ENCODE data around the gene TTLL3. TPM values are rescaled to one million over a fixed set of nuclear protein-coding genes. Genes with fewer than 3 reads are reported as not detected.
A peak's percentile ranks its signal among the peaks of the same experiment; 100 is the strongest.

Gene TTLL3
- total and polyA plus RNA-seq, 5 donors, result 20.6 to 27.3 (median 23.7) TPM

DNA sequence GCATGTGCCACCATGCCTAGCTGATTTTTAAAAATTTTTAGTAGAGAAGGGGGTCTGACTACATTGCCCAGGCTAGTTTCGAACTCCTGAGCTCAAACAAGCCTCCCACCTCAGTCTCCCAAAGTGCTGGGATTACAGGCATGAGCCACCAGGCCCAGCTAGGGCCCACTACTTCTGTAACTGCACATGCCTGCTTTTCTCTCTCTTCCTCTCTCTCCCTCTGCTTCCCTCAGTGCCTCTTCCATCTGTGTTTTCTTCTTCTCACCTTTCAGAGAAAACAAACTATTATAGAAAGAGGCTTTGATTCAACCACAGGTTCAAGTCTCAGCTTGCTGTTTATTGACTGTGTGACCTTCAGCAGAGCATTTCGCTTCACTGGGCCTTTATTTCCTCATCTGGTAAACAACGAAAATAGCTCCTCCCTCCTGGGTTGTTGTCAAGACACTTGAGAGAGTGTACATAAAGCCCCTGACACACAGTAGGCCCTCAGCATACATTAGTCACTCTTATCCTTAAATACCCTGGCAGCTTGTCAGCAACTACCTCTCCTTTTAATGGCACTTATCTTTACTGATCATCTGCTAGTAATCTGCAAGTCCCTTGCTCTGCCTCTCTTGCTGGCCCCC is 28.0 kb upstream of the TTLL3 start:
- H3K27ac ChIP-seq (ENCODE audit: low read length), result no peak overlapping the region
- ATAC-seq (no peak), DNase-seq (no peak)
- 78% methylated on average over 3 of the region's 3 CpGs for WGBS
- intact Hi-C loops (cut with DNase I), result loop anchor here in 1 of 4 donors (10.0 kb wide), 1 partner anchor 47 kb away; the partner anchor contains the start of gene BRPF1
- no peaks in the 10 kb centered on the region for H3K9me3 ChIP-seq (ENCODE audit: control insufficient read depth, low read length)
- peaks cover 4% of the 10 kb centered on the region for H3K4me1 ChIP-seq (ENCODE audit: control insufficient read depth, insufficient read depth, low read length)
- no peak overlapping the region for H3K4me3 ChIP-seq (ENCODE audit: low read length)
- no peaks in the 10 kb centered on the region for H3K27me3 ChIP-seq (ENCODE audit: control insufficient read depth, insufficient read depth)

DNA sequence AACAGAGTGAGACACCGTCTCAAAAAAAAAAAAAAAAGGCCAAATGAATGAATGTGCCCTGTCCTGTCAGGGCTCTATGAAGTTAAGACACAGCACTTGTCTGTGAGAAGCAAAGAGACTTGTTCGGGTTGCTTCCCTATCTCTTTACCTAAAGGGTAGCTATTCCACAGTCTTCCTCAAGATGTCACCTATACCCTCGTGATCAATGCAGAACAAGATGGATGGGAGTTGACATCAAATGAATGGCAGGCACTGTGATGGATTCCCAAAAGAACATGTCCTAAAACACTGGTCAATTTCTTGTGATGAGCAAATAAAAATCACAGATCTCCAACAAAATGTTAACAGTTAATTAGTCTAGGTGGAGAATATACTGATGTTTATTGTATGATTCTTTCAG is 27.3 kb upstream of the TTLL3 start:
- Histone ChIP-seq H3K4me1 (ENCODE audit: control insufficient read depth, insufficient read depth, low read length) (peaks cover 4% of the 10 kb centered on the region), H3K4me3 (ENCODE audit: low read length) (no peak overlapping the region), H3K27ac (ENCODE audit: low read length) (no peak overlapping the region), H3K9me3 (ENCODE audit: control insufficient read depth, low read length) (no peaks in the 10 kb centered on the region), H3K27me3 (ENCODE audit: control insufficient read depth, insufficient read depth) (no peaks in the 10 kb centered on the region)
- 40% methylated on average over 3 of the region's 3 CpGs for WGBS
- intact Hi-C loops (cut with DNase I), result loop anchor here in 1 of 4 donors (10.0 kb wide), 1 partner anchor 48 kb away; the partner anchor contains the start of gene BRPF1
- ATAC-seq (no peak), DNase-seq (no peak)

DNA sequence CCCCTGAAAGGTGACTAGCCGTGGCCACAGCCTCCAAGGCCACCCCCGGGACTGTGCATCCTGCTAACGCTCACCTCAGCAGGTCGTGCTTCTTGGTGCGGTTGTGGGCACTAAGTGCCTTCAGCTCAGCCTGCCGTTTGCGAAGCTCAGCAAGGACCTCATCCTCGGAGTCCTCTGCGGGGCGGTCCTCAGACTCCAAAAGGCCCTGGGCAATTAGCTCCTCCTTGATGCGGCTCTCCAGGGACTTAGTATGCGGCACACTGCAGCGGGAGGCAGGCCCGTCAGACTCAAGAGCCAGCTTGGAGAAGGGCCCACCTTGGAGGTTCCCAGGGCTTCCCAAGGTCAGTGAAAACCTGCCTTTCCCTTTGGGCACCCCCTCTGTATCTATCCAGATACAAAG is 26.1 kb upstream of the TTLL3 start:
- H3K4me3 ChIP-seq (ENCODE audit: low read length), result no peak overlapping the region
- intact Hi-C loops (cut with DNase I), result loop anchor here in 1 of 4 donors (10.0 kb wide), 1 partner anchor 49 kb away; the partner anchor contains the start of gene BRPF1
- no peak overlapping the region for H3K27ac ChIP-seq (ENCODE audit: low read length)
- 89% methylated on average over 14 of the region's 14 CpGs for WGBS
- no peaks in the 10 kb centered on the region for H3K27me3 ChIP-seq (ENCODE audit: control insufficient read depth, insufficient read depth)
- H3K9me3 ChIP-seq (ENCODE audit: control insufficient read depth, low read length), result no peaks in the 10 kb centered on the region
- no peak for ATAC-seq
- no peaks in the 10 kb centered on the region for H3K4me1 ChIP-seq (ENCODE audit: control insufficient read depth, insufficient read depth, low read length)
- DNase-seq, result no peak

DNA sequence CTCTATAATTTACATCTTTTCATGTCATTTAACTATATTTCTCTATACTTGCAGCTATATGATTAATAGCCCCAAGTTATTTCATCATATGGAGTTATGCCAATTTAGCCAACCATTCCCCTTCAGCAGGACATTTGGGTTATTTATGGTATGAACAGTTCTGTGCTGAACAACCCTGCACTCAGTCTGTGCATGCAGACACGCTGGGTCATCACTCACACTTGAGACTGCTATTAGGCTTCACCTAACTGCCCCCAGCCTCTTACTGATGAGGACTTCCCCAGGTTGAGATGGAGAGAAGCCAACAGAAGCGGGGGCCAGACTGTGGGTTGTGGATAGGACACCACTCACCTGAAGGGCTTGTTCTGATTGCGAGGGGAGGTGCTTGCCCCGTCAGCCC is 25.1 kb upstream of the TTLL3 start:
- intact Hi-C loops (cut with DNase I), result loop anchor here in 1 of 4 donors (10.0 kb wide), 1 partner anchor 50 kb away; the partner anchor contains the start of gene BRPF1
- WGBS, result 90% methylated on average over 4 of the region's 4 CpGs
- no peak for DNase-seq

DNA sequence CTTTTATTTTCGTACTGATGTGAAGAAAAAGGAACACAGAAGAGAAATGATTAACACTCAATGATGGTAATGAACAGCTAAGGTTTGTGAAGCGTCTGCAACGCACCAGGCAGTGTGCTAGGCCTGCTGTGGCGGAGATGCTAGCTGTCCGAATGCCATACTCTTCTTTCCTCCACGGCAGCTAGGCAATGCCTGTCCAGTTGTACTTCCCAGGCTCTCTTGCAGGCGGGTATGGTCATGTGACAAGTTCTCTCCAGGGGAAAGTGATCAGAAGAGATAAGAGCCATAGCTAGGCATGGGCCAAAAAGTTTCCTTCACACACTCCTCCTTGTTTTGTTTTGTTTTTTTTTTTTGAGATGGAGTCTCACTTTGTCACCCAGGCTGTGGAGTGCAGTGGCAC is 24.5 kb upstream of the TTLL3 start:
- peak in 1 of 2 donors; percentile 61 for ATAC-seq
- WGBS, result 65% methylated on average over 7 of the region's 7 CpGs
- Histone ChIP-seq H3K4me3 (ENCODE audit: low read length) (no peak overlapping the region), H3K27me3 (ENCODE audit: control insufficient read depth, insufficient read depth) (no peaks in the 10 kb centered on the region), H3K27ac (ENCODE audit: low read length) (no peak overlapping the region), H3K9me3 (ENCODE audit: control insufficient read depth, low read length) (no peaks in the 10 kb centered on the region), H3K4me1 (ENCODE audit: control insufficient read depth, insufficient read depth, low read length) (no peaks in the 10 kb centered on the region)
- no peak for DNase-seq
- intact Hi-C loops (cut with DNase I), result loop anchor here in 1 of 4 donors (10.0 kb wide), 1 partner anchor 51 kb away; the partner anchor contains the start of gene BRPF1

More for the DNA sequence above, 25.1 kb upstream of the TTLL3 start:
- Histone ChIP-seq H3K27ac (ENCODE audit: low read length) (no peak overlapping the region), H3K4me1 (ENCODE audit: control insufficient read depth, insufficient read depth, low read length) (no peaks in the 10 kb centered on the region), H3K4me3 (ENCODE audit: low read length) (no peak overlapping the region), H3K9me3 (ENCODE audit: control insufficient read depth, low read length) (no peaks in the 10 kb centered on the region), H3K27me3 (ENCODE audit: control insufficient read depth, insufficient read depth) (no peaks in the 10 kb centered on the region)
- ATAC-seq, result no peak

DNA sequence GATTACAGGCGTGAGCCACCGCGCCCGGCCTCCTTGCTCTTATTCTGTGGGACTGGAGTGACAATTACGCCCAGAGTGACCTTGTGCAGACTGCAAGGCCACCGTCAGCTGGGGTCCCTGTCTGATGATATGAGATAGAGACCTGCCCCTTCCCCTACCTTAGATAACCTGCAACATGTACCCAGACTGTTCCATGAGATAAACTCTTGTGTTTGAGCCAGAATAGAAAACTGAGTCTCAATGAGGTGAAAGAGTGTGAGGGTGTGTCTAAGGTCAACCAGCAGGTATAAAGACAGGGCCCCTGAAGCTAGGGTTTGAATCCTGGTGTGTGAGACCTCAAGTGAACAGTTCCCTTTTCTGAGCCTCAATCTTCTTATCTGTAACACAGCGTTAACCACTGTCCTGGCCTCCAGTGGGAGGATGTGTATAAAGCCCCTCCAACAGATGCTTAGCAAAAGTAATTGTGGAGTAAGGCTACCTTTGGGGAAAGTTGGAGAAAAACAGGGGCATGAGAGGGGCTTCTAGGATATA is 23.8 kb upstream of the TTLL3 start:
- intact Hi-C loops (cut with DNase I), result loop anchor here in 1 of 4 donors (10.0 kb wide), 1 partner anchor 51 kb away; the partner anchor contains the start of gene BRPF1
- WGBS, result 84% methylated on average over 7 of the region's 7 CpGs
- no peak for DNase-seq

DNA sequence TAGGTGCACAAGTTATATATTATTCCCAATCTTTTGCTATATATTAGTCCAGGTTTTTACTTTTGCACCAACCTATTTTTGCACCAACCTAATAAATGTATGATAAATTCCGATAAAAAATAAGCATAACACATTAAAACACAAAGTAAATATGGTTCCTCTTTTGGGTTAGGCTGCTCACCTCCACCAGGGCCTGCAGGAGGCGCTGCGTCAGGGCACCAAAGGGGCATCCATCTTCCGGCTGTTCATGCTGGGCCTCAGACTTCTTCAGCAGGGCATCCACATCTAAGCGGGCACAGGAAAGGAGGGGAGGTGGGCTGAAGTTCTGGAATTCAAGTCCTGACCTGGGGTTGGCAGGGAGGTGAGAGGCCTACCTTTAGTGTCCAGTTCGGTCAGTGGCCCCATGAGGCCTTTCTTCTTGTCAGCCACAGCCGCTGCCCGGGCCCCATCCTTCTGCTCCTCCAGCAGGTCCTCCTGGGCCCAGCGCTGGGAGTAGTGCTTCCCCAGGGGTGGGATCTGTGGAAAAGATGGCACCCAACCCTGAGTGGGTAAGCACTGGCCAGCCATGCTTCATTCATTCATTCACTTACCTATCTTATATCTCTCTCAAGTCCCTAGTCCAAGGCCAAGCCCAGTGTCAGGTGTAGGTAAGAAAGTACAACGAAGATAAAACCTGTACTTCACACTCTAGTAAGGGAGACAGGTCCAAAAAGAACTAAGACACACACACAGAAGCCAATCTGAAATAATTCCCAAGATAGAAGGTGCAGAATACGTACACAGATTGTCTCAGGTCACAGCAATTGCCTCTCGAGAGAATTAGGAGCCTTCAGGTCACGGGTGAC is 23.0 kb upstream of the TTLL3 start:
- no peaks in the 10 kb centered on the region for H3K4me1 ChIP-seq (ENCODE audit: control insufficient read depth, insufficient read depth, low read length)
- no peaks in the 10 kb centered on the region for H3K27me3 ChIP-seq (ENCODE audit: control insufficient read depth, insufficient read depth)
- H3K4me3 ChIP-seq (ENCODE audit: low read length), result no peak overlapping the region
- ATAC-seq (no peak), DNase-seq (no peak)
- 83% methylated on average over 13 of the region's 13 CpGs for WGBS
- intact Hi-C loops (cut with DNase I), result loop anchor here in 1 of 4 donors (10.0 kb wide), 1 partner anchor 52 kb away; the partner anchor contains the start of gene BRPF1
- H3K9me3 ChIP-seq (ENCODE audit: control insufficient read depth, low read length), result no peaks in the 10 kb centered on the region
- H3K27ac ChIP-seq (ENCODE audit: low read length), result no peak overlapping the region

More for the DNA sequence above, 23.8 kb upstream of the TTLL3 start:
- Histone ChIP-seq H3K4me3 (ENCODE audit: low read length) (no peak overlapping the region), H3K4me1 (ENCODE audit: control insufficient read depth, insufficient read depth, low read length) (no peaks in the 10 kb centered on the region), H3K9me3 (ENCODE audit: control insufficient read depth, low read length) (no peaks in the 10 kb centered on the region), H3K27me3 (ENCODE audit: control insufficient read depth, insufficient read depth) (no peaks in the 10 kb centered on the region), H3K27ac (ENCODE audit: low read length) (no peak overlapping the region)
- no peak for ATAC-seq

DNA sequence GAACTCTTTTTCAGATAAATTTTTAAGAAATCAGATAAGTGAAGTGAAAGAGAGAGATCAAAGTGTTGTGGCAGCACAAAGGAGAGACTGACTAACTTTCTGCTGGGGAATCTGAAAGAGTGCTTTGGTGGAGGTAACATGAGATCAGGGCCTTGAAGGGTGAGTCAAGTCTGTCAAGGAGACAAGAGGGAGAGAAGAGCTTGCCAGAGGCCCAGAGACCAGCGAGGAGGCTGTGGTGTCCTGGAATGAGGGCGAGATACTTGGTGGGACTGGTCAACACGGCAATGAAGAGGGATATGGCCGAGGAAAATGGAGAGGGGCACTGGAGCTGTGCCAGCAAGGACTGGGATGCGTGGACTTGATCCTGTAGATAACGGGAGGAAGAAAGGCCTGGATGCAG is 22.3 kb upstream of the TTLL3 start:
- ATAC-seq (no peak), DNase-seq (no peak)
- Histone ChIP-seq H3K4me1 (ENCODE audit: control insufficient read depth, insufficient read depth, low read length) (no peaks in the 10 kb centered on the region), H3K27me3 (ENCODE audit: control insufficient read depth, insufficient read depth) (no peaks in the 10 kb centered on the region), H3K4me3 (ENCODE audit: low read length) (no peak overlapping the region), H3K27ac (ENCODE audit: low read length) (no peak overlapping the region), H3K9me3 (ENCODE audit: control insufficient read depth, low read length) (no peaks in the 10 kb centered on the region)
- 86% methylated on average over 6 of the region's 6 CpGs for WGBS
- intact Hi-C loops (cut with DNase I), result loop anchor here in 1 of 4 donors (10.0 kb wide), 1 partner anchor 53 kb away; the partner anchor contains the start of gene BRPF1

DNA sequence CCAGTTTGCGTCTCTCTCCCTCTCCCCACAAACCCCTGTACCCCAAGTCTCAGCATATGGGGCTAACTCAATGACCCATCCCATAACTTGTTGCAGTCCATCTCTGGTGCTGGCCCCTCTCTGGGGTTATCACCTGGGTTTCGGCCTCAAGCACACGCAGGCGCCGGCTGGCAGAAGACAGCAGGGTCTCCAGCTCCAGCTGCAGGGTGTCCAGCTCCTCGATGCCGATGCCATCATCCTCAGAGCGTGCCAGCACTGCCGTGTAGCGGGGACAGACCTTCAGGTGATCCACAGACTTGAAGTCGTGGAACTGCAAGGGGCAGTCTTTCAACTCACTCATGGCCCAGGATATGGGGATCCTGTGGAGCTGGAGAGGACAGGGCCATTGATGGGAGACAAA is 18.9 kb upstream of the TTLL3 start:
- no peaks in the 10 kb centered on the region for H3K4me1 ChIP-seq (ENCODE audit: control insufficient read depth, insufficient read depth, low read length)
- WGBS, result 82% methylated on average over 11 of the region's 11 CpGs
- H3K9me3 ChIP-seq (ENCODE audit: control insufficient read depth, low read length), result no peaks in the 10 kb centered on the region
- DNase-seq (no peak), ATAC-seq (no peak)
- no peak overlapping the region for H3K27ac ChIP-seq (ENCODE audit: low read length)
- no peak overlapping the region for H3K4me3 ChIP-seq (ENCODE audit: low read length)
- intact Hi-C loops (cut with DNase I), result no loop called here
- no peaks in the 10 kb centered on the region for H3K27me3 ChIP-seq (ENCODE audit: control insufficient read depth, insufficient read depth)

DNA sequence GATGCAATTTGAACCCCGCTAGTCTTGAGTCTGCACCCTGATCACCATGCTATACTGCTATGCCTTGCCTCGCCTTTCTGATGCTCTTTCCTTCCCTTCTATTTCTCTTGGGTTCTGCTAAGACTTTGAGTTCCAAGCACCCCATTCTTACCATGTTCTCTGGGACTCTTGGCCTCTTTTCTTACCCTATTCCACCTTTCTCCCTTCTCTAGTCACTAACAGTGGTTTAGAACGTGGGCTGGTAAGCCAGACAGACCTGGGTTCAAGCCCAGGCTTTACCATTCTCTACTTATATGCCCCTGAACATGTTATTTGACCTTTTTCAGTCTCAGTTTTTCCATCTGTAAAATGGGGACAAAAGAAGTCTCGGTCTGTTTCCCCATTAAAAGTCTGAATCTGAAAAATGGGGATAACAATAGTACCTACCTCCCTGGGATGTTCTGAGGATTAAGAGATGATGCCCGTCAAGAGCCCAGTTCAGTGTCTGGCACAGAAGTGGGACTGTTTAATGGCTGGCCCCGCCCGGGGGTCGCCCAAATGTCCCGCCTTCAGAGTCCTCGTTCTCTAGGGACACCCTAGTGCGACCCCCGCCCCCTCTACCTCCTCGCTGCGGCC is 18.2 kb upstream of the TTLL3 start:
- H3K9me3 ChIP-seq (ENCODE audit: control insufficient read depth, low read length), result no peaks in the 10 kb centered on the region
- intact Hi-C loops (cut with DNase I), result no loop called here
- H3K4me1 ChIP-seq (ENCODE audit: control insufficient read depth, insufficient read depth, low read length), result no peaks in the 10 kb centered on the region
- H3K27ac ChIP-seq (ENCODE audit: low read length), result peak overlapping the region; percentile 77
- H3K4me3 ChIP-seq (ENCODE audit: low read length), result peak overlapping the region; percentile 99
- WGBS, result 16% methylated on average over 14 of the region's 14 CpGs
- DNase-seq (no peak), ATAC-seq (no peak)
- H3K27me3 ChIP-seq (ENCODE audit: control insufficient read depth, insufficient read depth), result no peaks in the 10 kb centered on the region

All from right cardiac atrium (tissue), 5 donors.